Spinal cord (tissue), 10 donors: ENCODE results near the gene EHD4. TPM values are rescaled to one million over a fixed set of nuclear protein-coding genes. Genes with fewer than 3 reads are reported as not detected.

Experiments used
- DNase-seq, 6 donors: peaks; one replicate each; pipeline versions ENCODE4 v3.0.0 to v3.0.0-alpha.2; 2013 to 2015; ENCODE audit warnings: low spot score in 6 of 6, low read depth in 4 of 6
- H3K27ac ChIP-seq: one replicate; pipeline ENCODE4 v1.5.1; 2013; ENCODE audit warnings: low read depth, low read length, control low read depth
- H3K27me3 ChIP-seq: one replicate; pipeline ENCODE4 v1.6.1; 2013; ENCODE audit warnings: low read length; ENCODE audit not compliant: control insufficient read depth, insufficient read depth
- H3K36me3 ChIP-seq: one replicate; pipeline ENCODE4 v1.6.1; 2013; ENCODE audit warnings: low read length; ENCODE audit not compliant: control insufficient read depth, insufficient read depth
- H3K4me1 ChIP-seq: one replicate; pipeline ENCODE4 v1.6.1; 2013; ENCODE audit warnings: low read length; ENCODE audit not compliant: control insufficient read depth, insufficient read depth
- H3K4me3 ChIP-seq: one replicate; pipeline ENCODE4 v1.5.1; 2013; ENCODE audit warnings: low read depth, low read length, control low read depth
- H3K9me3 ChIP-seq: one replicate; pipeline ENCODE4 v1.6.1; 2013; ENCODE audit warnings: low read length; ENCODE audit not compliant: control insufficient read depth, insufficient read depth
- WGBS: methylation state at CpG from one replicate; pipeline ENCODE4 v1.1.5; 2013; ENCODE audit warnings: missing lambda C conversion rate; ENCODE audit not compliant: insufficient coverage; 5-methylcytosine and 5-hydroxymethylcytosine counted together
- polyA plus RNA-seq, 2 donors: library from polyadenylated mRNA; unstranded; fragments of 120-200 nt; gene quantifications; one replicate each; pipeline ENCODE4 v1.2.1, GENCODE V29; 2013; ENCODE audit not compliant: insufficient read length in 2 of 2
- total RNA-seq, 2 donors: library from RNA; depleted of rRNA in 1 of 2; stranded (reverse); fragments of 120-200 nt in 1 of 2; fragments of >200 nt in 1 of 2; gene quantifications; one replicate each; pipeline versions ENCODE4 v1.2.3 to v1.2.4, GENCODE V29; 2013 to 2014
- donor health status: healthy.

Gene EHD4
- total and polyA plus RNA-seq, 4 donors, result 6.8 to 12.3 (median 8.5) TPM

DNA sequence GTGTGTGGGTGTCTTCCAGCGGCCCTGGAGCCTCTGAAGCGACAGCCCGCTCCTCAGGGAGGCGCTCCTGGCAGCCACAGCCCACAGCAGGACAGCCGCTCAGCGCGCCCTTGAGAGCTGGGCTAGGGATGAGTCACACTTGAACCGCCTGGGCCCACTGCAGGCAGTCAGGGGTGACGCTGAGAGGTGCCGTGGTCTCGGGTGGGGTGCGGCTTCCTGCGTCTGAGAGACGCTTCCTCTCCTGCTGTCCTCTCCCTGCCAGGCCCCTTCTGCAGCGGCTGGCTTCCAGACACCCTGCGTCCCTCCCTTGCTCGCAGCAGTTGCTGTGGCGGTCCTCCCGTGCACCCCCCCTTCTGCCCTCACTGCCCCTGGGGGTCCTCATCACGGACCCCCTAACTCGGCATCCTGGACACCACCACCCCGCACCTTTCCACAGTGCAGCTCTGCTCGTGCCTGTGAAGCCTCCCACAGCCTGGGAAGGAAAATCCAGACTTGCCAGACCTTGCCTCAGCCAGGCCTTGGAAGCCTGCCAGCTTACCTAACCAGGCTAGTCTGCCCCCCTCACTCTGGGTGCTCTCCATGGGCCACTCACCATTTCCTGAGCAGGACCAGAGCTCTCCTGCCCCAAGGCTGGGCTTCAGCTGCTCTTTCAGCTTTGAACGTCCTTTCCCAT, 77.4 kb downstream of the EHD4 start:
- peaks cover 16% of the 10 kb centered on the region for H3K4me1 ChIP-seq
- H3K36me3 ChIP-seq, result peaks cover 3% of the 10 kb centered on the region
- H3K9me3 ChIP-seq, result no peaks in the 10 kb centered on the region
- no peak overlapping the region for H3K4me3 ChIP-seq
- DNase-seq, result no peak
- no peaks in the 10 kb centered on the region for H3K27me3 ChIP-seq
- H3K27ac ChIP-seq, result no peak overlapping the region
- WGBS, result 65% methylated on average over 24 of the region's 24 CpGs

DNA sequence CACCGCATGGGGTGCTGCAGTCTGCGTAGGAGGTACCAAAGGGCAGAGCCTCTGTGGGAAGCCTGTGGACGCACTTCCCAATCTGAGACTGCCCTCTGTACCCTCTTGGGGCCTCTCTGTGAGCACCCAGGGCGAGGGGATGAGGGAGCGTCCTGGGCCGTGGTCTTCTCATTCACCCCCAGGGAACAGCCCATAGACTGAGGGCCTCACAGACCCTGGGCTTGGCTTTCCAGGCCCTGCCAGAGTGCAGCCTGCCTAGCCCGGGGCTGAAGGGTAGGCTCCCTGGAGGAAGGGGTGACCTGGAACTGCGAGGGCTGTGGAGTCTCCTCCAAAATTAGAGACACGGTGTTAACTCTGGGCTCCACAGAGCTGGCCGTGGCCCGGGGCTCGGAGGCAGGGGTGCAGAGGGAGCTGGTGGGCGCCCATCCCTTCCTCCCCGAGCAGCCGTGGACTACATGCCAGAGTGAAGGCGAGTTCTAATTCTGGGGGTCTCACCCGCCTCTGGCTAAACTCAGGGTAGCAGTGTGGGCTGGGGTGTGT, 78.0 kb downstream of the EHD4 start:
- H3K4me3 ChIP-seq, result no peak overlapping the region
- no peaks in the 10 kb centered on the region for H3K9me3 ChIP-seq
- 85% methylated on average over 14 of the region's 17 CpGs for WGBS
- peaks cover 16% of the 10 kb centered on the region for H3K4me1 ChIP-seq
- H3K27ac ChIP-seq, result no peak overlapping the region
- no peak for DNase-seq
- peaks cover 3% of the 10 kb centered on the region for H3K36me3 ChIP-seq
- H3K27me3 ChIP-seq, result no peaks in the 10 kb centered on the region

DNA sequence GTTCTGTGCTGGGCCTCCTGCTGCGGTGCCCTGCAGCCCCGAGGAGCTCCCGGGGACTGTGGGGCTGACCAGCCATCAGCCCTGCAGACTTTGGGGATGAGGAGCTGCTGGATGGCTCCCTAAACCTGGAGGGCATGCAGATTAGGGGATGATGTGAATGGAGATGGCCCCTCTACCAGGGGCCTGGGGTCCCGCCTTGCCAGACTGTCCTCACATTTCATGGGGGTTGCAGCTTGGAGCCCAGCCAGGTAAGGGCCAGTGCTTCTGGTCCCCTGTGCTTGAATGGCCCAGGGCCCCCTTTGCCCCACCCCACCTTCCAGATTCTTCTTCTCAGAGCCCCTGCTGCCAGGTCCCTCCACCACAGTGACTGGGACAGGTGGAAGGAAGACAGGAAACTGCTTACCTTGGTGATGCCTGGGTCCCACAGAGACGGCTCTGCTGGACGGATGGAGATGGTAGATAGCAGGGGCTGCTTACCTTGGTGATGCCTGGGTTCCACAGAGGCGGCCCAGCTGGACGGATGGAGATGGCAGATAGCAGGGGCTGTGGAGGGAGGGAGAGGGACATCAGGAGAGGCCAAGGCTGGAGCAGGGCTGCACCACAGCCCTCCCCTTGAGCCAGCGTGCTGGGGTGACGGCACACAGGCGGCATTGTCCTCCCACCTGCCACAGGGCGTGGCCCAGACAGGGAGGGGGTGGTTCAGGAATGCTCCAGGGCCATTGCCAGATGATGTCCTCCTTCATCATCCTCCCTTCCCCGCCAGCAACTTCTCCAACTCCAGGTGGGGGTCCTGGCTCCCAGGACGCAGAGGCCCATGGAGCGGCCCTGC, 78.7 kb downstream of the EHD4 start, which contains the start of gene SPTBN5:
TSS of gene SPTBN5 (minus strand) at position 632 of the 829 bp plus-strand sequence. CDS start at position 76, 556 bp downstream.
- WGBS, result 87% methylated on average over 13 of the region's 15 CpGs
- Histone ChIP-seq H3K36me3 (peaks cover 3% of the 10 kb centered on the region), H3K4me3 (no peak within 1 kb of the TSS), H3K27ac (no peak within 1 kb of the TSS), H3K27me3 (no peaks in the 10 kb centered on the region), H3K9me3 (no peaks in the 10 kb centered on the region), H3K4me1 (peaks cover 16% of the 10 kb centered on the region)
- DNase-seq, result no peak

DNA sequence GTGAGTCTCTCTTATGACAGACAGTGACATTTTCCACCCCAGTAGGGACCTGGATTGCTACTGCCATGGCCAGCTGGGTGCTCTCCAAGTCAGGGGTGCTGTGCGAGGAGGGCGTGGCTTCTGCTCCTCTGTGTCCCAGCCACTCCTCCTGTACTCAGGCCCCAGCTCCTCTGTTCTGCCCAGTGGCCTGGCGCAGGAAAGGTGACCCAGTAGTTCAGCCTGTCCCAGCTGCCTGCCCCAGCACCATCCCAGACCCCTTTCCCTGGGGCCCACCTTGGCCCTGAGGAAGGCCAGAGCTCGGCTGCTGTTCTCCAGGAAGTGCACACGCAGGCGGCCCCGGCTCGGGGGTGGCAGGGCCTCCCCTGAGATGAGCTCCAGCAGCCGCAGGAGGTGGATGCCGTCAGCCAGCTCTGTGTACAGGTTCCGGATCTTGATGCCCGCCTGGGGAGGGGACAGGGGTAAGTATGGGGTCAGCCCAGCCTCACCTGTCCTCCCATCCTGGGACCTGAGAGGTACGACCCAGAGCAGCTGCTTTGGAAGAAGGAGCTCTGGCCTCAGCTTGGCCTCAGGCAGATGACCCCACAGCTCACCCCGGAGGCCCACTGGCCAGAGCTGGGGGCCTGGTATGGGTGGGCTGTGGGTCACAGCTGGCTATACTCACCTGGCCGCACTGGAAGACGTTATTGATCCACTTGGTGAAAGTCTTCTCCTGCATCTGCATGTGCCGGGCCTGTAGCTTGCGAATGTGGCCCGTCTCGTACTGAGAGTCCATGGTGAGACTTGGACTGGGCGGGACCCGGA, 79.5 kb downstream of the EHD4 start:
- no peaks in the 10 kb centered on the region for H3K27me3 ChIP-seq
- DNase-seq, result no peak
- H3K4me1 ChIP-seq, result peaks cover 16% of the 10 kb centered on the region
- peaks cover 3% of the 10 kb centered on the region for H3K36me3 ChIP-seq
- H3K27ac ChIP-seq, result no peak overlapping the region
- no peaks in the 10 kb centered on the region for H3K9me3 ChIP-seq
- no peak overlapping the region for H3K4me3 ChIP-seq
- 90% methylated on average over 19 of the region's 22 CpGs for WGBS

DNA sequence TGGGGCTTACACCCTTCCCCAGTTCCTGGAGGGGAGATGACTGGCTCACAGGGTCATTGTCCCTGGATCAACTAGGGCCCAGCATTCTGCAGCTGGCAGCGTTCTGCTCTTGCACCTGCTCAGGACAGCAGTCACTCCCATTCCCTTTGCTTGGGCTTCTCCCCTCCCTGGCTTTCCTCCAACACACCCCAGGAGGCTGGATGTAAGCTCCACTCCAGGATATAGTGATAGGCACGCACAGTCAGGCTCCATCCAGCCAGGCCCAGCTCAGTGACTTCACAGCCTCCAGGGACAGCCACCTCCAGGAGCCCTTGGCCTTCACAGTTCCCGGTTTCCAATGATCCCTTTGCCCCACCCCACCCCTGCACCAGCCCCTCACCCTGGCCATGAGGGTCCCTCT, 80.4 kb downstream of the EHD4 start:
- no peaks in the 10 kb centered on the region for H3K9me3 ChIP-seq
- no peak overlapping the region for H3K4me3 ChIP-seq
- no peak for DNase-seq
- peaks cover 16% of the 10 kb centered on the region for H3K4me1 ChIP-seq
- H3K27ac ChIP-seq, result no peak overlapping the region
- WGBS, result 70% methylated on average over 3 of the region's 3 CpGs
- H3K36me3 ChIP-seq, result peaks cover 3% of the 10 kb centered on the region
- H3K27me3 ChIP-seq, result no peaks in the 10 kb centered on the region

DNA sequence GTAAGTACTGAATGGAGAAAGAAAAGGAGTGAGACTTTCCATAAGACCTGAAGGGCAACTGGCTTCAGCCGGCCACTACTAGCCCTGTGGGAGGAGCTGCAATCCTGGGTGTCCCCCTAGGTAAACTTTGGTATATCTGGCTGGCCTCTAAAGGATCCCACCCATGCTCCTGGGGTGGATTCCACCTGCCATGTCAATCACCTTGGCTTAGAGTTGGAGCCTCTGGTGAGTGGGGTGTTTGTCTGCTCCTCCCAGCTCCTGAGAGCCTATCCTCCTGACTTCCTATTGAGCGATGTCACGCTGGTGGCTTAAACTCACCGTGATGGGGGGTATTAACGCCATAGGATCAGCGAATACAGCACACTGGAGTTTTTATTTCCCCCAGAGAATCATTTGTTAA, 81.1 kb downstream of the EHD4 start:
- WGBS, result 74% methylated on average over 5 of the region's 6 CpGs
- H3K4me1 ChIP-seq, result peaks cover 16% of the 10 kb centered on the region
- no peak overlapping the region for H3K4me3 ChIP-seq
- no peak overlapping the region for H3K27ac ChIP-seq
- H3K36me3 ChIP-seq, result peaks cover 3% of the 10 kb centered on the region
- no peak for DNase-seq
- H3K27me3 ChIP-seq, result no peaks in the 10 kb centered on the region
- H3K9me3 ChIP-seq, result no peaks in the 10 kb centered on the region

DNA sequence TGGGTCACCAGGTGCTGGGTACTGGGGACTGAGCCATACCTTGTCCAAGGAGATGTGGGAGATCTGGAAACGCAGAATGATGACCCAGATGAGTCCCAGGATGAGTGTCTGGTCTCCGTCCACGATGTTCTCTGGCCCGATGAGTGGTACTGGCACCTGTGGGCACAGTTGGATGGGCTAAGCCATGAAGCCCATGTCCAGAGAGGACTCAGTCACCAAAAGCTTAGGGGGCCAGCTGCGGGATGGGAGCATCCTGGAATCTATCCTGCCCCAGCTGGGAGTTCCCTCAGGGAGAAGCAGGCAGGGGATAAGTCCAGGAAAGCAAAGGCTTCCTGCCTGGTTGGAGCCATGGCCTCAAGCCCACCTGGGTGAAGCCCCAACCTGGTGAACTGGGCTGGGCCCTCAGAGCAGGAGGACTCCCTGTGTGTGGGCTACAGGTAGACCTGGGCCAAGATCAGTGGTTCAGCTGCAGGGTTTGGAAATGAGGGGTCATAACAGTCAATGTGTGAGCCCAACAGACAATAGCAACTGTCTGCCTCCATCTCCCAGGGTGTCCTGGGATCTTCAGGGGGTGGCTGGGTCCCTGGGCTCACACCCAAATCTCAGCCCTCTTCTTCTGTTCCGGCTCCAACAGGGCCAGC, 82.2 kb downstream of the EHD4 start:
- Histone ChIP-seq H3K4me3 (no peak overlapping the region), H3K27me3 (no peaks in the 10 kb centered on the region), H3K4me1 (peaks cover 16% of the 10 kb centered on the region), H3K9me3 (no peaks in the 10 kb centered on the region), H3K36me3 (peaks cover 5% of the 10 kb centered on the region), H3K27ac (no peak overlapping the region)
- DNase-seq, result no peak
- 96% methylated on average over 5 of the region's 6 CpGs for WGBS

DNA sequence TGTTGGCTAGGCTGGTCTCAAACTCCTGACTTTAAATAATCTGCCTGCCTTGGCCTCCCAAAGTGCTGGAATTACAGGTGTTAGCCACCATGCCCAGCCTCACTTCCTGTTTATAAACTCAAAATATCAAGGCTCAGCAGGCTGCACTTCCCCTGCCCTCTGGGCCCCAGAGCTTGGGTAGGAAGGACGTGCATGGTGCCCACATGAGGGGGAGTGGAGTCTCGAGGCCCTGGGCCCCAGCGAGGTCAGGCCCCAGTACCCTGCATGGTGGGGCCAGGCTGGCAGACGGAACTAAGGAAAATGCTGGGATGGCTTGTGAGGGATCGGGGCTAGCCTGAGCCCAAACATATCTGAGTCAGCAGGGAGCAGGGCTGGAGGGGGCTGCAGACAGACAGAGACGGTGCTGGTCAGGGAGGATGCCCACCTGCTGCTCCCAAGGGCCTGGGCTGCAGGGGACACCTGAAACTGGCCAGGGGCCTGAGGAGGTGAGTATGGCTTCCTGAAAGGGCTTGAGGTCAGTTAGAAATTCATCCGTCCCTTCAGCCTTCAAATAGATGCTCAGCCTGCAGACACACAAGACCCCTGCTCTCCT, 83.6 kb downstream of the EHD4 start:
- H3K27me3 ChIP-seq, result no peaks in the 10 kb centered on the region
- no peak overlapping the region for H3K4me3 ChIP-seq
- H3K4me1 ChIP-seq, result peaks cover 5% of the 10 kb centered on the region
- 70% methylated on average over 7 of the region's 7 CpGs for WGBS
- H3K27ac ChIP-seq, result no peak overlapping the region
- no peak for DNase-seq
- H3K9me3 ChIP-seq, result no peaks in the 10 kb centered on the region
- peaks cover 5% of the 10 kb centered on the region for H3K36me3 ChIP-seq

DNA sequence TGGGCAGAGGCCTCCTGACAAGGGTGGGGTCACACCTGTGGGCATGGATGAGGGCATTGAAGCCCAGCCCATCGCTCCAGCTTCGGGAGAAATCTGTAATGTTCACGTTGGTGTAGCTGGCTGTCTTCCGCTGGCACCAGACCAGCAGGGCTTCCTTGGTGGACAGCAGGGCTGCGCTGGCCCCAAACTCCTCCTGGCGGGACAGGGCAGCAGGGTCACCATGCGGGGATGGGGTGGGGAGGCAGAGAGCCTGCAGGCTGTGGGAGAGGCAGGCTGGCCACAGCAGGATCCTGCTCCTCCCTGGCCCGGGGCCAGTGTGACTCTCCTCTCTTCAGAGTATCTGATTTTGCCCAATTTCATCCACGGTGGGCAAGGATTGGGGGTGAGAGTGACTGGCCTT, 84.5 kb downstream of the EHD4 start:
- no peak overlapping the region for H3K4me3 ChIP-seq
- no peak for DNase-seq
- peaks cover 7% of the 10 kb centered on the region for H3K4me1 ChIP-seq
- peaks cover 5% of the 10 kb centered on the region for H3K36me3 ChIP-seq
- H3K27me3 ChIP-seq, result no peaks in the 10 kb centered on the region
- no peaks in the 10 kb centered on the region for H3K9me3 ChIP-seq
- 84% methylated on average over 9 of the region's 9 CpGs for WGBS
- no peak overlapping the region for H3K27ac ChIP-seq
